ENCODE measurements around the gene SPATA6L. TPM values are rescaled to one million over a fixed set of nuclear protein-coding genes. Genes with fewer than 3 reads are reported as not detected.

Gene SPATA6L
- total RNA-seq, 3 donors from 2014 or later (not counting 1 experiment from before 2014, with no cell fraction given) = 2.0 to 4.7 (median 4.3) TPM

DNA sequence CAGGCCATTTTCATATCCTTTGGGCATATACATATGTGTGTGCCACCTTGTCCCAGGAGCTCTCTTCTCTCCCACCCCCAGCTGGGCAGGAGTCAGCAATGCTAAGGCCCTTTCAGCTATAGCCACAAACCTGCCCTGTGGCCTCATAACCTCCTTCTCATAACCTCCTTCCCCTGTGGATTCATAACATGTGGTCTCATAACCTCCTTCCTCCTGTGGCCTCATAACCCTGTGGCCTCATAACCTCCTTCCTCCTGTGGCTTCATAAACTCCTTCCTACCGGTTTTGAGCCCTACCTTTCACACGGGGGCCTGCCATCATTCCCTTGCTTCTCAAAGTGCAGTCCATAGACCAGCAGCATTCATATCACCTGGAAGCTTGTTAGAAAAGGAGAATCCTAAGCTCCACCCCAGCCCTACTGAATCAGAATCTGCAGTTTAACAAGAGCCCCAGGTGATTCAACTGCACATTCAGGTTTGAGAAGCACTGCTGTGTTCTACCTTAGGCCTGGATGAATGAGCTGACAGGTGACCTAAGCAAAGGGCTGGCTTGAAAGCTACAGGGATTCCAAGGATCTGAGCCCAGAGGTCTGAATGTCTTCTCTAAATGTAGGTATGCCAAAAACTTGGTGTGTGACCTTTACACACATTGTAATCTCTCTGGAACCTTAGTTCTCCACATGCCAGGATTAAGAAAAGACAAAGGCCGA lies 46.1 kb downstream of the SPATA6L start:
- no peak overlapping the region for H3K4me3 ChIP-seq (ENCODE audit: low read length)
- H3K27ac ChIP-seq (ENCODE audit: low read length) = no peak overlapping the region
- TF ChIP-seq, protein P1, sequence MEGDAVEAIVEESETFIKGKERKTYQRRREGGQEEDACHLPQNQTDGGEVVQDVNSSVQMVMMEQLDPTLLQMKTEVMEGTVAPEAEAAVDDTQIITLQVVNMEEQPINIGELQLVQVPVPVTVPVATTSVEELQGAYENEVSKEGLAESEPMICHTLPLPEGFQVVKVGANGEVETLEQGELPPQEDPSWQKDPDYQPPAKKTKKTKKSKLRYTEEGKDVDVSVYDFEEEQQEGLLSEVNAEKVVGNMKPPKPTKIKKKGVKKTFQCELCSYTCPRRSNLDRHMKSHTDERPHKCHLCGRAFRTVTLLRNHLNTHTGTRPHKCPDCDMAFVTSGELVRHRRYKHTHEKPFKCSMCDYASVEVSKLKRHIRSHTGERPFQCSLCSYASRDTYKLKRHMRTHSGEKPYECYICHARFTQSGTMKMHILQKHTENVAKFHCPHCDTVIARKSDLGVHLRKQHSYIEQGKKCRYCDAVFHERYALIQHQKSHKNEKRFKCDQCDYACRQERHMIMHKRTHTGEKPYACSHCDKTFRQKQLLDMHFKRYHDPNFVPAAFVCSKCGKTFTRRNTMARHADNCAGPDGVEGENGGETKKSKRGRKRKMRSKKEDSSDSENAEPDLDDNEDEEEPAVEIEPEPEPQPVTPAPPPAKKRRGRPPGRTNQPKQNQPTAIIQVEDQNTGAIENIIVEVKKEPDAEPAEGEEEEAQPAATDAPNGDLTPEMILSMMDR (IDR thresholded peaks at IDR 0.05) = no peak
- no peaks in the 10 kb centered on the region for H3K9me3 ChIP-seq (ENCODE audit: control insufficient read depth, insufficient read depth, low read length)
- peak in 1 of 2 donors; percentile 23 for DNase-seq
- Mint-ChIP-seq H3K27me3 (ENCODE audit: low read depth in 2 of 2) (no peaks in the 10 kb centered on the region), H3K4me3 (peak overlapping the region; percentile 38), H3K27ac (peak overlapping the region; percentile 4 to 36), H3K9me3 (no peaks in the 10 kb centered on the region), H3K36me3 (no peaks in the 10 kb centered on the region), H3K4me1 (peaks cover 14 to 15% of the 10 kb centered on the region in 2 donors)
- 35% methylated on average over 3 of the region's 3 CpGs for WGBS (ENCODE audit: insufficient coverage)
- H3K27me3 ChIP-seq (ENCODE audit: control insufficient read depth, insufficient read depth, low read length) = no peaks in the 10 kb centered on the region
- peak in 1 of 3 donors; percentile 61 for ATAC-seq
- intact Hi-C loops (cut with micrococcal nuclease) = no loop called here
- no peaks in the 10 kb centered on the region for H3K36me3 ChIP-seq (ENCODE audit: control insufficient read depth, insufficient read depth, low read length)
- peaks cover 8% of the 10 kb centered on the region for H3K4me1 ChIP-seq (ENCODE audit: control insufficient read depth, insufficient read depth, low read length)

DNA sequence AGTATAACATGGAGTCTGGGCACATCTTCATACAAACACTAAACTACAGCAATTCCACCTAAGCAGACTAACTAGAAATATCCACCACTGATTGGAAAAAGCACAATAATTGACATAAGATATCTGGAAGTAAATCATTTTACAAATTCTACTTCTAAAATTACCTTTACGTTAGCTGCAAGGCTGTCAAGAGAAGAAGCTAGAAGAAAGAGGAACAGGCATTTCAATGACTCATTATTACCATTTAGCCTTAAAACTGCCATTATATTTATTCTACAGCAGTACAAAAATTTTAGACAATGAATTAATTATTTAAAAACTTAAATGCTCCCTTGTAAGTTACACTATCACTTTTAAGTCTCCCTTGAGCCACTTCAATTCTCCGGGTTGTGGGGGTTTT lies 47.6 kb downstream of the SPATA6L start:
- ATAC-seq = no peak
- H3K4me3 Mint-ChIP-seq = no peak overlapping the region
- no peak overlapping the region for H3K27ac Mint-ChIP-seq
- no peaks in the 10 kb centered on the region for H3K36me3 ChIP-seq (ENCODE audit: control insufficient read depth, insufficient read depth, low read length)
- intact Hi-C loops (cut with micrococcal nuclease) = no loop called here
- H3K27me3 ChIP-seq (ENCODE audit: control insufficient read depth, insufficient read depth, low read length) = no peaks in the 10 kb centered on the region
- no peak overlapping the region for H3K27ac ChIP-seq (ENCODE audit: low read length)
- H3K36me3 Mint-ChIP-seq = no peaks in the 10 kb centered on the region
- no peak for DNase-seq
- no peaks in the 10 kb centered on the region for H3K9me3 Mint-ChIP-seq
- no peaks in the 10 kb centered on the region for H3K27me3 Mint-ChIP-seq (ENCODE audit: low read depth in 2 of 2)
- H3K4me1 ChIP-seq (ENCODE audit: control insufficient read depth, insufficient read depth, low read length) = peaks cover 8% of the 10 kb centered on the region
- TF ChIP-seq, protein P1 (IDR thresholded peaks at IDR 0.05) = no peak
- 80% methylated on average over 1 of the region's 2 CpGs for WGBS (ENCODE audit: insufficient coverage)
- H3K4me1 Mint-ChIP-seq = peaks cover 14 to 15% of the 10 kb centered on the region in 2 donors
- H3K4me3 ChIP-seq (ENCODE audit: low read length) = no peak overlapping the region
- H3K9me3 ChIP-seq (ENCODE audit: control insufficient read depth, insufficient read depth, low read length) = no peaks in the 10 kb centered on the region

DNA sequence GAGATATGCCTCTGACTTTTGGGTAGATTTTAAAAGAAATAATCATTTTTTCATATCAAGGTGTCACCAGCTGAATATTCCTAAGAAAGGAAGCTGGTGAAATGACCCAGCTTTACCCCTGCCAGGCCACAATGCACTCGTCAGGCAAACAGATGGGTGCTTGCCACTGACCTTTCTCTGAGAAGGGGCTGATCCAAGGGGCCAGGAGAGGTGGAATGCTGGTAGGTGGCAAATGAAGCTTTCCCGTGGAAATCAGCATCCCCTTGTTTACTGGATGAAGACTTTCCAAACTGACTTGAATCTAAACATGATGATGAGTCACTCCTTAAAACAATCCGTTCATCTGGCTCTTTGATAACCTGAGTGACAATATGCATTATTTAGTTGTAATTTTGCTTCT lies 48.5 kb downstream of the SPATA6L start:
- no peaks in the 10 kb centered on the region for H3K36me3 Mint-ChIP-seq
- Histone ChIP-seq H3K36me3 (ENCODE audit: control insufficient read depth, insufficient read depth, low read length) (no peaks in the 10 kb centered on the region), H3K27me3 (ENCODE audit: control insufficient read depth, insufficient read depth, low read length) (no peaks in the 10 kb centered on the region), H3K4me3 (ENCODE audit: low read length) (no peak overlapping the region), H3K4me1 (ENCODE audit: control insufficient read depth, insufficient read depth, low read length) (peaks cover 8% of the 10 kb centered on the region), H3K9me3 (ENCODE audit: control insufficient read depth, insufficient read depth, low read length) (no peaks in the 10 kb centered on the region), H3K27ac (ENCODE audit: low read length) (no peak overlapping the region)
- WGBS (ENCODE audit: insufficient coverage) = 83% methylated on average over 3 of the region's 3 CpGs
- no peak overlapping the region for H3K27ac Mint-ChIP-seq
- intact Hi-C loops (cut with micrococcal nuclease) = no loop called here
- H3K9me3 Mint-ChIP-seq = no peaks in the 10 kb centered on the region
- H3K4me3 Mint-ChIP-seq = no peak overlapping the region
- DNase-seq (no peak), ATAC-seq (no peak)
- TF ChIP-seq, protein P1 (IDR thresholded peaks at IDR 0.05) = no peak
- H3K27me3 Mint-ChIP-seq (ENCODE audit: low read depth in 2 of 2) = no peaks in the 10 kb centered on the region
- peaks cover 14 to 15% of the 10 kb centered on the region in 2 donors for H3K4me1 Mint-ChIP-seq

DNA sequence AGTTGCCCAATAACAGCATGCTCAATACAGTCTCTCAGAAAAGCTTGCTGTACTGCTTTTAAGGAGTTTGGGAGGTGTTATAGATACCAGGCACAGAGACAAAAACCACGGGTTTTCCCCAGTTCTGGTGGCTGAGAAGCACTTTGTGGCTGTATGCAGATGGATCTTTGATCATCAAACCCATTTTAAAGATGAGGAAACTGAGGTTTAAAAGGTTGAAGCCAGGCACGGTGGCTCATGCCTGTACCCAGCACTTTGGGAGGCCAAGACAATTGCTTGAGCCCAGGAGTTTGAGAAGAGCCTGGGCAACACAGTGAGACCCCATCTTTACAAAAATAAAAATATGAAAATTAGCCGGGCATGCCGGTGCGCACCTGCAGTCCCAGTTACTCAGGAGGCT lies 50.5 kb downstream of the SPATA6L start:
- no peaks in the 10 kb centered on the region for H3K27me3 ChIP-seq (ENCODE audit: control insufficient read depth, insufficient read depth, low read length)
- Mint-ChIP-seq H3K9me3 (no peaks in the 10 kb centered on the region), H3K36me3 (no peaks in the 10 kb centered on the region), H3K27me3 (ENCODE audit: low read depth in 2 of 2) (no peaks in the 10 kb centered on the region), H3K4me3 (no peak overlapping the region), H3K4me1 (peaks cover 14 to 15% of the 10 kb centered on the region in 2 donors), H3K27ac (no peak overlapping the region)
- H3K9me3 ChIP-seq (ENCODE audit: control insufficient read depth, insufficient read depth, low read length) = no peaks in the 10 kb centered on the region
- ATAC-seq = no peak
- no peaks in the 10 kb centered on the region for H3K36me3 ChIP-seq (ENCODE audit: control insufficient read depth, insufficient read depth, low read length)
- peaks cover 8% of the 10 kb centered on the region for H3K4me1 ChIP-seq (ENCODE audit: control insufficient read depth, insufficient read depth, low read length)
- no peak for DNase-seq
- intact Hi-C loops (cut with micrococcal nuclease) = no loop called here
- WGBS (ENCODE audit: insufficient coverage) = 87% methylated on average over 5 of the region's 5 CpGs
- no peak overlapping the region for H3K4me3 ChIP-seq (ENCODE audit: low read length)
- no peak overlapping the region for H3K27ac ChIP-seq (ENCODE audit: low read length)
- TF ChIP-seq, protein P1 (IDR thresholded peaks at IDR 0.05) = no peak
